ENCODE data around the gene GFY. TPM values are rescaled to one million over a fixed set of nuclear protein-coding genes. Genes with fewer than 3 reads are reported as not detected.
A peak's percentile ranks its signal among the peaks of the same experiment; 100 is the strongest.

GFY gene
- total and polyA plus RNA-seq, 9 of the 15 experiments (the other 6 are each of a cell fraction or from before 2014, with no cell fraction given) = 0.06 to 0.40 (median 0.19) TPM; not detected in 3

DNA sequence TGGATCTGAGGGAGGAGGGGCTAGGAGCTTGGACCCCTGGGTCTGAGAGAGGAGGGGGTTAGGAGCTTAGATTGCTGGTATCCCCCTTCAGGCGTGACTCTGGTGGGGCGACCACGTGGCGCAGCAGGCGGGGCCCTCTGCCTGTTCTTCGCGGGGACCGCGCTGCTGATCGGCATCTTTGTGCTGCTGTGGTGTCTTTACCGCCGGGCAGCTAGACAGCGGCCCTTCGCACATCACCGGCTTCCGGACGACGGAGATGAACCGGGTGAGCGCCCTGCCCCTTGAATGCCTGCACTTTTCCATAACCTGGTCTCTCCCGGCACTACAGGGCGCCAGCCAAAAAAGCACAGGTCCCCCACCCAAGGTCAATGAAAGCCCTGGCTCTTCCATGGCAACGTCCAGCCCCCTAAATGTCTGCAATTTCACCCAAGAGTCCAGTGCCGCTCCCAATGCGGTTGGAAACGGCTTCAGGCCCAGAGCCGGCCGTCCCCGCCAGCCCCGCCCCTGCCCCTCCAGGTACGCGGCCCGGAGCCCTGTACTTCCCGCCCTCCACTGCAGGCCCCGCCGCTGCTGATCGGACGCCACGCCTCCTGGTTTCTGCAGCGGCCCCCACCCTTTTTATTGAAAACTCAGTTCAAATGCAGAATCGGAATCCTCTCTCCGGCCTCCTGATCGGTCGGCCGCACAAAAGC lies 2.8 kb downstream of the GFY start (continued):
- peak; percentile 54 for TF ChIP-seq RBFOX2 (IDR thresholded peaks at IDR 0.05; ENCODE audit: low read depth, low read length)
- TF ChIP-seq ARID2 (IDR thresholded peaks at IDR 0.05) = no peak
- no peak for TF ChIP-seq TCF7L2 (IDR thresholded peaks at IDR 0.05; ENCODE audit: low read depth, low read length)
- TF ChIP-seq BCOR (IDR thresholded peaks at IDR 0.05) = 0 out of 2 replicates have a peak, but pooled peaks have one; percentile 23
- TF ChIP-seq, protein P1, sequence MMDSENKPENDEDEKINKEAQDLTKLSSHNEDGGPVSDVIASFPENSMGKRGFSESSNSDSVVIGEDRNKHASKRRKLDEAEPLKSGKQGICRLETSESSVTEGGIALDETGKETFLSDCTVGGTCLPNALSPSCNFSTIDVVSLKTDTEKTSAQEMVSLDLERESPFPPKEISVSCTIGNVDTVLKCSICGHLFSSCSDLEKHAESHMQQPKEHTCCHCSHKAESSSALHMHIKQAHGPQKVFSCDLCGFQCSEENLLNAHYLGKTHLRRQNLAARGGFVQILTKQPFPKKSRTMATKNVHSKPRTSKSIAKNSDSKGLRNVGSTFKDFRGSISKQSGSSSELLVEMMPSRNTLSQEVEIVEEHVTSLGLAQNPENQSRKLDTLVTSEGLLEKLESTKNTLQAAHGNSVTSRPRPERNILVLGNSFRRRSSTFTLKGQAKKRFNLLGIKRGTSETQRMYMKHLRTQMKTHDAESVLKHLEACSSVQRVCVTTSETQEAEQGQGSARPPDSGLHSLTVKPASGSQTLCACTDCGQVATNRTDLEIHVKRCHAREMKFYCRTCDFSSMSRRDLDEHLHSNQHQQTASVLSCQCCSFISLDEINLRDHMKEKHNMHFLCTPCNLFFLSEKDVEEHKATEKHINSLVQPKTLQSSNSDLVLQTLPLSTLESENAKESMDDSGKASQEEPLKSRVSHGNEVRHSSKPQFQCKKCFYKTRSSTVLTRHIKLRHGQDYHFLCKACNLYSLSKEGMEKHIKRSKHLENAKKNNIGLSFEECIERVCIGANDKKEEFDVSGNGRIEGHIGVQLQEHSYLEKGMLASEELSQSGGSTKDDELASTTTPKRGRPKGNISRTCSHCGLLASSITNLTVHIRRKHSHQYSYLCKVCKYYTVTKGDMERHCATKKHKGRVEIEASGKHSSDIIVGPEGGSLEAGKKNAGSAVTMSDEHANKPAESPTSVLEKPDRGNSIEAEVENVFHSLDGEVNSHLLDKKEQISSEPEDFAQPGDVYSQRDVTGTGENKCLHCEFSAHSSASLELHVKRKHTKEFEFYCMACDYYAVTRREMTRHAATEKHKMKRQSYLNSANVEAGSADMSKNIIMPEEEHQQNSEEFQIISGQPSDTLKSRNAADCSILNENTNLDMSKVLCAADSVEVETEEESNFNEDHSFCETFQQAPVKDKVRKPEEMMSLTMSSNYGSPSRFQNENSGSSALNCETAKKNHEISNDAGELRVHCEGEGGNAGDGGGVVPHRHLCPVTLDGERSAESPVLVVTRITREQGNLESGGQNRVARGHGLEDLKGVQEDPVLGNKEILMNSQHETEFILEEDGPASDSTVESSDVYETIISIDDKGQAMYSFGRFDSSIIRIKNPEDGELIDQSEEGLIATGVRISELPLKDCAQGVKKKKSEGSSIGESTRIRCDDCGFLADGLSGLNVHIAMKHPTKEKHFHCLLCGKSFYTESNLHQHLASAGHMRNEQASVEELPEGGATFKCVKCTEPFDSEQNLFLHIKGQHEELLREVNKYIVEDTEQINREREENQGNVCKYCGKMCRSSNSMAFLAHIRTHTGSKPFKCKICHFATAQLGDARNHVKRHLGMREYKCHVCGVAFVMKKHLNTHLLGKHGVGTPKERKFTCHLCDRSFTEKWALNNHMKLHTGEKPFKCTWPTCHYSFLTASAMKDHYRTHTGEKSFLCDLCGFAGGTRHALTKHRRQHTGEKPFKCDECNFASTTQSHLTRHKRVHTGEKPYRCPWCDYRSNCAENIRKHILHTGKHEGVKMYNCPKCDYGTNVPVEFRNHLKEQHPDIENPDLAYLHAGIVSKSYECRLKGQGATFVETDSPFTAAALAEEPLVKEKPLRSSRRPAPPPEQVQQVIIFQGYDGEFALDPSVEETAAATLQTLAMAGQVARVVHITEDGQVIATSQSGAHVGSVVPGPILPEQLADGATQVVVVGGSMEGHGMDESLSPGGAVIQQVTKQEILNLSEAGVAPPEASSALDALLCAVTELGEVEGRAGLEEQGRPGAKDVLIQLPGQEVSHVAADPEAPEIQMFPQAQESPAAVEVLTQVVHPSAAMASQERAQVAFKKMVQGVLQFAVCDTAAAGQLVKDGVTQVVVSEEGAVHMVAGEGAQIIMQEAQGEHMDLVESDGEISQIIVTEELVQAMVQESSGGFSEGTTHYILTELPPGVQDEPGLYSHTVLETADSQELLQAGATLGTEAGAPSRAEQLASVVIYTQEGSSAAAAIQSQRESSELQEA (IDR thresholded peaks at IDR 0.05; ENCODE audit: low read depth) = no peak
- no peak for TF ChIP-seq NFRKB (IDR thresholded peaks at IDR 0.05; ENCODE audit: low read depth)
- TF ChIP-seq TOE1 (IDR thresholded peaks at IDR 0.05; ENCODE audit: borderline replicate concordance) = no peak
- 0 out of 2 replicates have a peak, but pooled peaks have one; percentile 24 for TF ChIP-seq TOE1 (CRISPR knock-in tag; IDR thresholded peaks at IDR 0.05; ENCODE audit: borderline replicate concordance, low read depth)
- TF ChIP-seq CBFA2T2 (conservative IDR thresholded peaks at IDR 0.05) = 0 out of 2 replicates have a peak, but pooled peaks have one; percentile 4
- no peak for TF ChIP-seq CBX5 (IDR thresholded peaks at IDR 0.05; ENCODE audit: borderline replicate concordance, low read depth)
- TF ChIP-seq MAFK (IDR thresholded peaks at IDR 0.05; ENCODE audit: low read length) = no peak
- no peak for TF ChIP-seq SREBF2 (CRISPR knock-in tag; IDR thresholded peaks at IDR 0.05)
- TF ChIP-seq BDP1 (IDR thresholded peaks at IDR 0.05; ENCODE audit: insufficient read depth, insufficient read length) = no peak
- TF ChIP-seq POU5F1 (IDR thresholded peaks at IDR 0.05; ENCODE audit: borderline replicate concordance, low read depth, low read length, partially characterized antibody) = no peak
- no peak for TF ChIP-seq ILK (tag; IDR thresholded peaks at IDR 0.05; ENCODE audit: borderline replicate concordance, low read depth)
- TF ChIP-seq MYBL2 (IDR thresholded peaks at IDR 0.05; ENCODE audit: low read depth) = no peak
- no peak for TF ChIP-seq MYBL2 (CRISPR knock-in tag; IDR thresholded peaks at IDR 0.05; ENCODE audit: borderline replicate concordance)
- TF ChIP-seq, protein P2, sequence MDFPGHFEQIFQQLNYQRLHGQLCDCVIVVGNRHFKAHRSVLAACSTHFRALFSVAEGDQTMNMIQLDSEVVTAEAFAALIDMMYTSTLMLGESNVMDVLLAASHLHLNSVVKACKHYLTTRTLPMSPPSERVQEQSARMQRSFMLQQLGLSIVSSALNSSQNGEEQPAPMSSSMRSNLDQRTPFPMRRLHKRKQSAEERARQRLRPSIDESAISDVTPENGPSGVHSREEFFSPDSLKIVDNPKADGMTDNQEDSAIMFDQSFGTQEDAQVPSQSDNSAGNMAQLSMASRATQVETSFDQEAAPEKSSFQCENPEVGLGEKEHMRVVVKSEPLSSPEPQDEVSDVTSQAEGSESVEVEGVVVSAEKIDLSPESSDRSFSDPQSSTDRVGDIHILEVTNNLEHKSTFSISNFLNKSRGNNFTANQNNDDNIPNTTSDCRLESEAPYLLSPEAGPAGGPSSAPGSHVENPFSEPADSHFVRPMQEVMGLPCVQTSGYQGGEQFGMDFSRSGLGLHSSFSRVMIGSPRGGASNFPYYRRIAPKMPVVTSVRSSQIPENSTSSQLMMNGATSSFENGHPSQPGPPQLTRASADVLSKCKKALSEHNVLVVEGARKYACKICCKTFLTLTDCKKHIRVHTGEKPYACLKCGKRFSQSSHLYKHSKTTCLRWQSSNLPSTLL (IDR thresholded peaks at IDR 0.05) = no peak
- no peak for TF ChIP-seq NBN (IDR thresholded peaks at IDR 0.05; ENCODE audit: low read depth)
- TF ChIP-seq BCL6 (CRISPR knock-in tag; IDR thresholded peaks at IDR 0.05) = no peak
- peak; percentile 68 for TF ChIP-seq ETV1 (tag; conservative IDR thresholded peaks at IDR 0.05; ENCODE audit: low read depth)
